Activated CD8-positive, alpha-beta T cell treated with anti-CD3 and anti-CD28 coated beads for 36 hours (primary cell): ENCODE data around the gene TRIM10. TPM values are rescaled to one million over a fixed set of nuclear protein-coding genes. Genes with fewer than 3 reads are reported as not detected.

Source experiments
- ATAC-seq: fragments of 200-7000 bp; cut with Tn5 transposase; one replicate; pipeline ENCODE4 v1.10.0; 2021; ENCODE audit warnings: mild to moderate bottlenecking, moderate library complexity
- CTCF ChIA-PET: fragments of 350-600 bp; sonication (Branson Sonifier 250); formaldehyde crosslinking; loops from one replicate; lab custom pipeline; 2021; ENCODE audit warnings: antibody characterized with exemption; lab: Charles Lee
- POLR2A ChIA-PET: fragments of 350-600 bp; sonication (Branson Sonifier 250); formaldehyde crosslinking; loops from one replicate; lab custom pipeline; 2021; ENCODE audit warnings: antibody characterized with exemption; lab: Charles Lee
- DNase-seq: peaks from one replicate; pipeline ENCODE4 v3.0.0-alpha.2; 2020
- H3K27ac Mint-ChIP-seq: one replicate; pipeline ENCODE4 v1.8.0; 2021; ENCODE audit warnings: mild to moderate bottlenecking, mixed read lengths
- H3K27me3 Mint-ChIP-seq: one replicate; pipeline ENCODE4 v1.8.0; 2021; ENCODE audit warnings: mixed read lengths
- H3K36me3 Mint-ChIP-seq: one replicate; pipeline ENCODE4 v1.8.0; 2021; ENCODE audit warnings: low read depth, mixed read lengths
- H3K4me1 Mint-ChIP-seq: one replicate; pipeline ENCODE4 v1.8.0; 2021; ENCODE audit warnings: low read depth, mixed read lengths
- H3K4me3 Mint-ChIP-seq: one replicate; pipeline ENCODE4 v1.8.0; 2021; ENCODE audit warnings: mild to moderate bottlenecking, moderate library complexity, mixed read lengths
- H3K9me3 Mint-ChIP-seq: one replicate; pipeline ENCODE4 v1.8.0; 2021; ENCODE audit warnings: mixed read lengths
- CTCF ChIP-seq: fragments of 200-600 bp; IDR thresholded peaks from one replicate; pipeline ENCODE4 v1.8.0; 2022; ENCODE audit warnings: antibody characterized with exemption, mild to moderate bottlenecking
- intact Hi-C: fragments of 100-400 bp; cut with micrococcal nuclease; formaldehyde crosslinking; loops from one replicate; pipeline ENCODE4 v1.10.0; 2022
- total RNA-seq, 2 experiments: library from RNA; stranded (reverse); gene quantifications; one replicate each; pipeline ENCODE4 v1.2.3, GENCODE V29; 2021

Gene TRIM10
- total RNA-seq, 2 experiments from 2014 or later: not detected

GRCh38 chr6:30175765-30176164, 14.8 kb upstream of the TRIM10 start:
- ChIA-PET CTCF (interaction anchor here (1.0 kb wide), 1 partner anchor 44 kb away, joined by 5 read pairs; no protein-coding TSS in a partner anchor), POLR2A (interaction anchor here (0.7 kb wide), 1 partner anchor 38 kb away, joined by 3 read pairs; the partner anchor contains the start of gene TRIM26)
- intact Hi-C loops: no loop called here
- peaks cover 2% of the 10 kb centered on the region for H3K4me1 Mint-ChIP-seq
- ATAC-seq (no peak), DNase-seq (no peak)
- no peak overlapping the region for H3K4me3 Mint-ChIP-seq
- H3K36me3 Mint-ChIP-seq: no peaks in the 10 kb centered on the region
- peaks cover 52% of the 10 kb centered on the region for H3K27me3 Mint-ChIP-seq
- no peak for TF ChIP-seq CTCF
- H3K27ac Mint-ChIP-seq: no peak overlapping the region
- H3K9me3 Mint-ChIP-seq: peaks cover 4% of the 10 kb centered on the region

GRCh38 chr6:30172681-30173080, 11.7 kb upstream of the TRIM10 start:
- CTCF ChIA-PET: interaction anchor here (3.4 kb wide), 1 partner anchor 70 kb away, joined by 37 read pairs; no protein-coding TSS in a partner anchor
- H3K4me1 Mint-ChIP-seq: peaks cover 4% of the 10 kb centered on the region
- DNase-seq: no peak
- no peaks in the 10 kb centered on the region for H3K36me3 Mint-ChIP-seq
- H3K9me3 Mint-ChIP-seq: no peaks in the 10 kb centered on the region
- no peak for ATAC-seq
- POLR2A ChIA-PET: no interaction called here
- no peak for TF ChIP-seq CTCF
- peaks cover 65% of the 10 kb centered on the region for H3K27me3 Mint-ChIP-seq
- no peak overlapping the region for H3K4me3 Mint-ChIP-seq
- intact Hi-C loops: no loop called here
- no peak overlapping the region for H3K27ac Mint-ChIP-seq

GRCh38 chr6:30171677-30172471, 10.9 kb upstream of the TRIM10 start:
- no peak overlapping the region for H3K4me3 Mint-ChIP-seq
- no peak for TF ChIP-seq CTCF
- ATAC-seq: no peak
- peaks cover 9% of the 10 kb centered on the region for H3K4me1 Mint-ChIP-seq
- ChIA-PET POLR2A (no interaction called here), CTCF (interaction anchor here (0.7 to 3.4 kb wide), 4 partner anchors 41 to 324 kb away, joined by 4 to 37 read pairs (median 6); no protein-coding TSS in a partner anchor)
- peak; percentile 12 for DNase-seq
- no peaks in the 10 kb centered on the region for H3K9me3 Mint-ChIP-seq
- intact Hi-C loops: loop anchor here (2.0 kb wide), 1 partner anchor 69 kb away; no protein-coding TSS in a partner anchor
- H3K27ac Mint-ChIP-seq: no peak overlapping the region
- no peaks in the 10 kb centered on the region for H3K36me3 Mint-ChIP-seq
- H3K27me3 Mint-ChIP-seq: peaks cover 61% of the 10 kb centered on the region

- no peak overlapping the region for H3K4me3 Mint-ChIP-seq
- H3K27me3 Mint-ChIP-seq: peaks cover 55% of the 10 kb centered on the region
- no peaks in the 10 kb centered on the region for H3K36me3 Mint-ChIP-seq
- peak; percentile 87 for ATAC-seq
- H3K27ac Mint-ChIP-seq: no peak overlapping the region
- CTCF ChIA-PET: interaction anchor here (0.6 to 3.4 kb wide), 10 partner anchors 16 to 230 kb away, joined by 3 to 37 read pairs (median 3); no protein-coding TSS in a partner anchor
- POLR2A ChIA-PET: no interaction called here
- H3K9me3 Mint-ChIP-seq: no peaks in the 10 kb centered on the region
- peak; percentile 22 for DNase-seq
- TF ChIP-seq CTCF: peak; percentile 88
- intact Hi-C loops: loop anchor here (2.0 kb wide), 1 partner anchor 67 kb away; no protein-coding TSS in a partner anchor
- peaks cover 12% of the 10 kb centered on the region for H3K4me1 Mint-ChIP-seq
Measured at GRCh38 chr6:30169658-30170614, 8.9 kb upstream of the TRIM10 start.
